NCI-H2227 (cell line): ENCODE measurements around the gene MOB3B.
A peak's percentile ranks its signal among the peaks of the same experiment; 100 is the strongest.

Experiments
- DNase-seq: peaks from one replicate; lab custom pipeline; 2025; ENCODE audit not compliant: unreplicated experiment; lab: John Stamatoyannopoulos, UW

The MOB3B gene

GRCh38 chr9:27529316-27530278 lies at the start of gene MOB3B:
Gene MOB3B (minus strand): TSS chr9:27529814. CDS start chr9:27455550, 74,264 bp downstream.
- DNase-seq, result peak; percentile 73

- DNase-seq, result peak; percentile 97
Measured at GRCh38 chr9:27573634-27574590, 44.3 kb upstream of the MOB3B start.

- DNase-seq, result peak; percentile 76
Measured at GRCh38 chr9:27572918-27573633, 43.5 kb upstream of the MOB3B start, which contains the start of gene C9orf72. Gene C9orf72 (minus strand): TSS chr9:27573481. CDS start chr9:27567120, 6,361 bp downstream.

GRCh38 chr9:27572566-27572917 lies 42.9 kb upstream of the MOB3B start:
- peak; percentile 43 for DNase-seq

GRCh38 chr9:27572061-27572460 lies 42.4 kb upstream of the MOB3B start:
- no peak for DNase-seq

- DNase-seq, result no peak
Measured at GRCh38 chr9:27571011-27571410, 41.4 kb upstream of the MOB3B start.

GRCh38 chr9:27569406-27569805 lies 39.8 kb upstream of the MOB3B start:
- DNase-seq, result no peak

GRCh38 chr9:27566118-27566517 lies 36.5 kb upstream of the MOB3B start:
- DNase-seq, result no peak

- DNase-seq, result no peak
Measured at GRCh38 chr9:27565696-27566095, 36.1 kb upstream of the MOB3B start.

- DNase-seq, result no peak
Measured at GRCh38 chr9:27564670-27565069, 35.1 kb upstream of the MOB3B start.

- DNase-seq, result no peak
Measured at GRCh38 chr9:27563738-27564430, 34.3 kb upstream of the MOB3B start.

GRCh38 chr9:27561685-27562084 lies 32.1 kb upstream of the MOB3B start:
- no peak for DNase-seq

GRCh38 chr9:27560457-27560856 lies 30.8 kb upstream of the MOB3B start:
- no peak for DNase-seq

GRCh38 chr9:27558307-27558706 lies 28.7 kb upstream of the MOB3B start:
- DNase-seq, result no peak

- DNase-seq, result no peak
Measured at GRCh38 chr9:27556470-27556869, 26.9 kb upstream of the MOB3B start.

GRCh38 chr9:27554712-27555111 lies 25.1 kb upstream of the MOB3B start:
- DNase-seq, result no peak

- DNase-seq, result no peak
Measured at GRCh38 chr9:27549196-27549755, 19.7 kb upstream of the MOB3B start.

- peak; percentile 18 for DNase-seq
Measured at GRCh38 chr9:27548055-27548741, 18.6 kb upstream of the MOB3B start.

- DNase-seq, result no peak
Measured at GRCh38 chr9:27545471-27545870, 15.9 kb upstream of the MOB3B start.
